ENCODE results near the gene PLD3.
"Not testable (repeated sequence)": the region's sequence is repeated elsewhere in the genome, so short reads cannot be mapped to it uniquely, and the experiment has no call there.

DNA sequence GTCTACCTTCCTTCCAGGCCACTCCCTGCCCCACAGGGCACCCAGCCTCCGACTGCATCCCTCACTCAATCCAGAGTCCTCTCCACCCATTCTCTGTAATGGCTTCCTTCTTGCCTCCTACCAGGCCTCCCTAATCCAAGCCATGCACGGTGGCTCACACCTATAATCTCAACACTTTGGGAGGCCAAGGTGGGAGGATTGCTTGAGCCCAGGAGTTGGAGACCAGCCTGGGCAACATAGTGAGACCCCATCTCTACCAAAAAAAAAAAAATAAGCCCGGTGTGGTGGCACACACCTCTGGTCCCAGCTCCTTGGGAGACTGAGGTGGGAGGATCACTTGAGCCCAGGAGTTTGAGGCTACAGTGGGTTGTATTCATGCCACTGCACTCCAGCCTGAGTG, 21.8 kb downstream of the PLD3 start:
- TF ChIP-seq, protein P1, sequence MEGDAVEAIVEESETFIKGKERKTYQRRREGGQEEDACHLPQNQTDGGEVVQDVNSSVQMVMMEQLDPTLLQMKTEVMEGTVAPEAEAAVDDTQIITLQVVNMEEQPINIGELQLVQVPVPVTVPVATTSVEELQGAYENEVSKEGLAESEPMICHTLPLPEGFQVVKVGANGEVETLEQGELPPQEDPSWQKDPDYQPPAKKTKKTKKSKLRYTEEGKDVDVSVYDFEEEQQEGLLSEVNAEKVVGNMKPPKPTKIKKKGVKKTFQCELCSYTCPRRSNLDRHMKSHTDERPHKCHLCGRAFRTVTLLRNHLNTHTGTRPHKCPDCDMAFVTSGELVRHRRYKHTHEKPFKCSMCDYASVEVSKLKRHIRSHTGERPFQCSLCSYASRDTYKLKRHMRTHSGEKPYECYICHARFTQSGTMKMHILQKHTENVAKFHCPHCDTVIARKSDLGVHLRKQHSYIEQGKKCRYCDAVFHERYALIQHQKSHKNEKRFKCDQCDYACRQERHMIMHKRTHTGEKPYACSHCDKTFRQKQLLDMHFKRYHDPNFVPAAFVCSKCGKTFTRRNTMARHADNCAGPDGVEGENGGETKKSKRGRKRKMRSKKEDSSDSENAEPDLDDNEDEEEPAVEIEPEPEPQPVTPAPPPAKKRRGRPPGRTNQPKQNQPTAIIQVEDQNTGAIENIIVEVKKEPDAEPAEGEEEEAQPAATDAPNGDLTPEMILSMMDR (IDR thresholded peaks at IDR 0.05): not testable (repeated sequence)
- not testable (repeated sequence) for TF ChIP-seq POLR2A (IDR thresholded peaks at IDR 0.05)
